HepG2 (cell line): Measurements from ENCODE around the gene BDKRB1. TPM values are rescaled to one million over a fixed set of nuclear protein-coding genes. Genes with fewer than 3 reads are reported as not detected.
A peak's percentile ranks its signal among the peaks of the same experiment; 100 is the strongest.

Source experiments
- ATAC-seq: fragments of 200-7000 bp; cut with Tn5 transposase; 3 replicates; pipeline ENCODE4 v1.9.1; 2020; ENCODE audit warnings: mild to moderate bottlenecking, moderate library complexity
- BruUV-seq: library from RNA; stranded (reverse); fragments of 400-500 nt; replicated peaks from 2 replicates; lab custom pipeline; 2021; lab: Mats Ljungman, UMichigan
- CTCF ChIA-PET: fragments of 300-600 bp; formaldehyde crosslinking; extraction: SDS; loops from one replicate; lab custom pipeline; 2021; ENCODE audit warnings: low total read pairs, inconsistent platforms, low intra/inter-chr PET ratio; lab: Yijun Ruan, JAX
- POLR2A ChIA-PET: fragments of 350-600 bp; sonication (Branson Sonifier 250); formaldehyde crosslinking; loops from one replicate; lab custom pipeline; 2020; ENCODE audit warnings: antibody characterized with exemption, inconsistent platforms; lab: Yijun Ruan, JAX
- DNase-seq: peaks from one replicate; pipeline ENCODE4 v3.0.0-alpha.2; 2015; ENCODE audit warnings: low spot score
- FAIRE-seq: peaks from 3 replicates; lab custom pipeline; 2011; peaks lifted over from hg19 to GRCh38; lab: Jason Lieb, UNC
- H2AFZ ChIP-seq: one replicate; pipeline ENCODE4 v1.6.1; 2011; ENCODE audit warnings: low read length, inconsistent platforms
- H3K27ac ChIP-seq: fragments of 300-600 bp; 3 replicates; pipeline ENCODE4 v1.8.0; 2011; ENCODE audit warnings: mixed run types, mild to moderate bottlenecking, mixed read lengths, low read length, inconsistent platforms; ENCODE audit not compliant: insufficient read depth; ENCODE audit errors: extremely low read length
- H3K27me3 ChIP-seq, 2 experiments: fragments of 200-600 bp in 1 of 2; 2 replicates in 1 of 2; 3 replicates in 1 of 2; pipeline versions ENCODE4 v1.6.0 to v1.8.0; 2011; ENCODE audit warnings: low read length in 2 of 2, mild to moderate bottlenecking in 2 of 2, moderate library complexity in 2 of 2, inconsistent platforms in 1 of 2; ENCODE audit not compliant: insufficient read depth in 2 of 2, control insufficient read depth in 1 of 2
- H3K36me3 ChIP-seq, 2 experiments: fragments of 200-600 bp in 1 of 2; replicated peaks in 1 of 2; 2 replicates in 1 of 2; 3 replicates in 1 of 2; pipeline versions ENCODE4 v1.5.1 to v1.8.0; 2011; ENCODE audit warnings: low read length in 2 of 2, inconsistent platforms in 1 of 2; ENCODE audit not compliant: insufficient read depth in 2 of 2, control insufficient read depth in 1 of 2
- H3K4me1 ChIP-seq: 2 replicates; pipeline ENCODE4 v1.5.1; 2012; ENCODE audit warnings: low read length, inconsistent platforms; ENCODE audit not compliant: insufficient read depth
- H3K4me2 ChIP-seq: 2 replicates; pipeline ENCODE4 v1.6.0; 2011; ENCODE audit warnings: low read depth, low read length, inconsistent platforms
- H3K4me3 ChIP-seq, 3 experiments: fragments of 200-600 bp in 1 of 3; sonication (generic), shearing (Covaris generic) in 1 of 3; replicated peaks in 1 of 3; 2 replicates each; pipeline ENCODE4 v1.5.1; 2011 to 2016; ENCODE audit warnings: low read length in 3 of 3, inconsistent platforms in 2 of 3, low read depth in 2 of 3, mild to moderate bottlenecking in 2 of 3, control low read depth in 1 of 3, mixed read lengths in 1 of 3; ENCODE audit not compliant: insufficient read depth in 1 of 3
- H3K79me2 ChIP-seq: one replicate; pipeline ENCODE4 v1.6.1; 2011; ENCODE audit warnings: low read length, inconsistent platforms; ENCODE audit not compliant: insufficient read depth
- H3K9ac ChIP-seq: 2 replicates; pipeline ENCODE4 v1.6.0; 2011; ENCODE audit warnings: mild to moderate bottlenecking, low read depth, low read length, inconsistent platforms; ENCODE audit not compliant: insufficient read depth
- H3K9me3 ChIP-seq: 2 replicates; pipeline ENCODE4 v1.5.1; 2012; ENCODE audit warnings: mild to moderate bottlenecking, low read length
- H4K20me1 ChIP-seq: 2 replicates; pipeline ENCODE4 v1.6.0; 2011; ENCODE audit warnings: inconsistent platforms, mild to moderate bottlenecking, low read length, moderate library complexity; ENCODE audit not compliant: insufficient read depth
- CTCF ChIP-seq: sonication (generic); formaldehyde crosslinking; IDR thresholded peaks from 2 replicates; pipeline ENCODE4 v1.5.0; 2020; ENCODE audit warnings: mild to moderate bottlenecking, missing genetic modification reagents, moderate library complexity
- JDP2 ChIP-seq: sonication (generic); formaldehyde crosslinking; IDR thresholded peaks from 2 replicates; pipeline ENCODE4 v1.8.1; 2022; ENCODE audit warnings: missing genetic modification reagents, borderline replicate concordance
- ZNF263 ChIP-seq: sonication (generic); formaldehyde crosslinking; IDR thresholded peaks from 2 replicates; pipeline ENCODE4 v1.4.0; 2020; ENCODE audit warnings: missing genetic modification reagents
- WGBS: methylation state at CpG from one replicate; pipeline ENCODE4 v1.1.6; 2017; ENCODE audit warnings: low lambda C conversion rate; 5-methylcytosine and 5-hydroxymethylcytosine counted together
- in situ Hi-C: cut with HindIII; loops from 2 replicates; pipeline ENCODE4 v1.10.0; 2017; ENCODE audit warnings: low pct_unique_long_range_greater_than_20kb; ENCODE audit not compliant: extremely low pct_ligation_motif_present
- intact Hi-C: fragments of 100-400 bp; cut with micrococcal nuclease; formaldehyde crosslinking; loops from one replicate; pipeline ENCODE4 v1.10.0; 2022; ENCODE audit not compliant: unreplicated experiment
- polyA plus RNA-seq, 8 experiments: library from polyadenylated mRNA; depleted of rRNA in 3 of 8; stranded (reverse) in 7 of 8; unstranded in 1 of 8; fragments of >200 nt; fragmentation: Illumina TruSeq in 4 of 8; extraction: Trizol in 4 of 8; gene quantifications; 2 replicates each; pipeline versions ENCODE4 v1.2.1 to v1.2.3, GENCODE V29; 2011 to 2016; ENCODE audit warnings: low read depth in 4 of 8, missing spikeins in 1 of 8, mixed read lengths in 1 of 8; ENCODE audit not compliant: insufficient read depth in 1 of 8
- total RNA-seq, 5 experiments: library from RNA; depleted of rRNA; stranded (reverse); fragments of >200 nt; fragmentation: Illumina TruSeq; extraction: Trizol; gene quantifications; 2 replicates each; pipeline ENCODE4 v1.2.3, GENCODE V29; 2016; ENCODE audit warnings: low read depth in 1 of 5

The BDKRB1 gene
- total and polyA plus RNA-seq, 2 of the 13 experiments (the other 11 are each of a cell fraction or from before 2014, with no cell fraction given): 0.05 TPM; not detected in 1

- intact Hi-C loops (loop anchor here (10.0 kb wide), 1 partner anchor 57 kb away; the partner anchor contains the start of gene BDKRB2), in situ Hi-C loops (no loop called here)
- H3K4me3 ChIP-seq: no peak overlapping the region
- H3K27me3 ChIP-seq: peaks cover 1 to 18% of the 10 kb centered on the region in 2 experiments; a peak in 3 of 5 replicates
- H3K9ac ChIP-seq: no peak overlapping the region
- FAIRE-seq (no peak), ATAC-seq (peak; percentile 88), DNase-seq (no peak)
- H2AFZ ChIP-seq: no peak overlapping the region
- no peaks in the 10 kb centered on the region for H3K36me3 ChIP-seq
- H3K27ac ChIP-seq: no peak overlapping the region
- CTCF ChIA-PET: interaction anchor here (1.1 kb wide), 1 partner anchor 13 kb away, joined by 3 read pairs; no protein-coding TSS in a partner anchor
- no peaks in the 10 kb centered on the region for H3K79me2 ChIP-seq
- no peak overlapping the region for H3K4me2 ChIP-seq
- TF ChIP-seq ZNF263 (CRISPR knock-in tag) (peak; percentile 68; the same call in 1 of the 2 replicates), CTCF (CRISPR knock-in tag) (0 out of 2 replicates have a peak, but pooled peaks have one; percentile 10), JDP2 (CRISPR knock-in tag) (no peak)
- POLR2A ChIA-PET: no interaction called here
- 34% methylated on average over 5 of the region's 16 CpGs for WGBS
- H4K20me1 ChIP-seq: no peaks in the 10 kb centered on the region
- no peaks in the 10 kb centered on the region for H3K9me3 ChIP-seq
- no peaks in the 10 kb centered on the region for H3K4me1 ChIP-seq
- no TSS peak for BruUV-seq
Observed at GRCh38 chr14:96261772-96262655, 6.0 kb downstream of the BDKRB1 start.
